ENCODE measurements around the gene PELI1.

GRCh38 chr2:64145714-64146113 lies 1.5 kb upstream of the PELI1 start:
- TF ChIP-seq CTCF (IDR thresholded peaks at IDR 0.05) (no peak), POLR2A (IDR thresholded peaks at IDR 0.05) (no peak)
